Heart right ventricle (tissue), 16 donors: ENCODE measurements around the gene KCNJ6. TPM values are rescaled to one million over a fixed set of nuclear protein-coding genes. Genes with fewer than 3 reads are reported as not detected.

Source experiments
- ATAC-seq, 8 donors: fragments of 200-7000 bp; cut with Tn5 transposase; one replicate each; pipeline ENCODE4 v1.9.1; 2020; ENCODE audit warnings: mild to moderate bottlenecking in 8 of 8, moderate library complexity in 8 of 8, moderate number of reproducible peaks in 1 of 8
- DNase-seq, 2 donors: peaks; one replicate each; pipeline ENCODE4 v3.0.0-alpha.2; 2020
- H3K27ac ChIP-seq, 10 donors: fragments of 200-600 bp; sonication (generic) in 2 of 10; one replicate each; pipeline versions ENCODE4 v1.5.0 to v1.8.0; 2020 to 2022; ENCODE audit warnings: mild to moderate bottlenecking in 3 of 10
- H3K27me3 ChIP-seq, 7 donors: fragments of 200-600 bp; one replicate each; pipeline ENCODE4 v1.8.0; 2021 to 2022; ENCODE audit warnings: mild to moderate bottlenecking in 2 of 7
- H3K36me3 ChIP-seq, 9 donors: fragments of 200-600 bp; sonication (generic) in 1 of 9; one replicate each; pipeline versions ENCODE4 v1.5.0 to v1.8.0; 2020 to 2022; ENCODE audit warnings: mild to moderate bottlenecking in 2 of 9
- H3K4me1 ChIP-seq, 9 donors: fragments of 200-600 bp; sonication (generic) in 1 of 9; one replicate each; pipeline versions ENCODE4 v1.5.0 to v1.8.0; 2020 to 2022; ENCODE audit warnings: mild to moderate bottlenecking in 4 of 9
- H3K4me3 ChIP-seq, 10 donors: fragments of 200-600 bp; sonication (generic) in 2 of 10; one replicate each; pipeline versions ENCODE4 v1.5.0 to v1.8.0; 2020 to 2022; ENCODE audit warnings: mild to moderate bottlenecking in 7 of 10, moderate library complexity in 2 of 10
- H3K9me3 ChIP-seq, 11 donors: fragments of 200-600 bp in 10 of 11; sonication (generic) in 2 of 11; one replicate each; pipeline versions ENCODE4 v1.5.0 to v1.8.0; 2013 to 2022; ENCODE audit warnings: mild to moderate bottlenecking in 2 of 11, control low read depth in 1 of 11, moderate library complexity in 1 of 11
- WGBS, 2 donors: extraction: QIAGEN DNeasy Blood & Tissue Kit; methylation state at CpG; one replicate each; pipeline ENCODE4 v1.1.7; 2013; ENCODE audit warnings: inconsistent platforms in 1 of 2; 5-methylcytosine and 5-hydroxymethylcytosine counted together
- intact Hi-C, 10 donors: fragments of 100-400 bp; cut with DNase I; formaldehyde crosslinking; loops; one replicate each; pipeline versions ENCODE4 v1.11.1 to v1.14.2; 2022
- polyA plus RNA-seq, 2 donors: library from polyadenylated mRNA; stranded (reverse); fragments of 200-250 nt; gene quantifications; one replicate each; pipeline ENCODE4 v1.2.3, GENCODE V29; 2013
- total RNA-seq, 10 donors: library from RNA; stranded (reverse); fragmentation: NEBNext Ultra II Directional in 3 of 10; extraction: Animal tissue kit (Norgen Biotek cat#: 25700) in 3 of 10; gene quantifications; one replicate each; pipeline versions ENCODE4 v1.2.1 to v1.2.4, GENCODE V29; 2021 to 2023
- TF ChIP-seq, protein P1 (sequence below), 9 donors: fragments of 200-600 bp; sonication (generic) in 2 of 9; IDR thresholded peaks; one replicate each; pipeline versions ENCODE4 v1.5.0 to v1.8.0; 2021 to 2022; ENCODE audit warnings: antibody characterized with exemption in 9 of 9, mild to moderate bottlenecking in 5 of 9, moderate library complexity in 1 of 9
- donor health status: Arrhythmogenic right ventricular cardiomyopathy.
- donor health status: ischemic (EF 13 %, LVEDD 7.1; RV severe dilation, severe dysfunction).
- donor health status: healthy with polysubstance abuse.
- donor health status: DM: no; HTN: yes; CAD: no.
- donor health status: DM: no; HTN: no; CAD: no.
- donor health status: ischemic (EF 25% LVEDD 6.9; RV normal size, moderate dysfunction).
- donor health status: ischemic (EF 25% LVEDD 5.7; RV mildly dilated, moderate dysfunction).
- donor health status: healthy.
- donor health status: DM: yes; HTN: yes; CAD: no.
- donor health status: Ischemic cardiomyopathy.
- donor health status: ischemic (EF 35%, LVEDD 5.7; RV mildly dilated, moderate dysfunction).
- donor health status: nonischemic (EF 11% LVEDD 7.7; RV severe dilation, severe dysfunction).
- donor health status: DM: yes; HTN: yes; CAD: no.
- donor health status: PGD.
- donor health status: ischemic (EF 29% LVEDD 5.4; RV normal size, mild dysfunction).
- donor health status: nonischemic (EF 23%, LVEDD 6.1; RV moderate dilation, normal function).

The KCNJ6 gene
- total and polyA plus RNA-seq, 12 donors: not detected

DNA sequence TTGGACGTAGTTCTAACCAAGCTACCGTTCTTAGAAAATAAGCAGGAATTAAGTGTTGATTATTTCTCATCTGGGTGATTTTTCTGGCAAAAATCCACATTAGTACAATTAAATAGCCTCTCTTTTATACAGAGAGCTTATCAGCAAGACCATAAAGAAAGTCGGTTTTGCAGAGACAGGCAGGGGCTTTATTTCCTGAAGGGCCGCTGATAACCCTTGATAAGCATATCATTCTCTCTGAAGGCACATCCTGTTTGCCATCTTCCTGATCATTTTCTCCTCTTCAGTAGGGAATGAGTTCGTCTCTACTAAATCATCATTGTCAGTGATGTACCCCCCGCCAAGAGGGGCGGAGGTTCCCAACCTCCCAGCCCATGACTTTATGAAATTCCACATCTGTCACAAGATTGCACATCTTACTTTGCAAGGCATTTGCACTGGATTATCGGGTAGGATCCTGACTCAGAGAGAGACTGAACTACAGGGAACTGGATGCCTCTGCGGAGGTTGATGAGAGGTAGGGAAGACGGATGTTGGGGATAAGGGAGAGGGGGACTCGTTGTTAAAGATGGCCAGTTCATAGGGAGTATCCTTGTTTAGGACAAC lies 115.7 kb downstream of the KCNJ6 start:
- Histone ChIP-seq H3K9me3 (peaks cover 0 to 8% (median 0%) of the 10 kb centered on the region in 11 donors), H3K4me1 (no peaks in the 10 kb centered on the region), H3K36me3 (no peaks in the 10 kb centered on the region), H3K27ac (no peak overlapping the region), H3K27me3 (peaks cover 0 to 23% (median 15%) of the 10 kb centered on the region in 7 donors), H3K4me3 (no peak overlapping the region)
- intact Hi-C loops: no loop called here
- ATAC-seq: no peak
- WGBS, 2 donors: 42 to 46% methylated on average over 11 of the region's 11 CpGs
- TF ChIP-seq, protein P1, sequence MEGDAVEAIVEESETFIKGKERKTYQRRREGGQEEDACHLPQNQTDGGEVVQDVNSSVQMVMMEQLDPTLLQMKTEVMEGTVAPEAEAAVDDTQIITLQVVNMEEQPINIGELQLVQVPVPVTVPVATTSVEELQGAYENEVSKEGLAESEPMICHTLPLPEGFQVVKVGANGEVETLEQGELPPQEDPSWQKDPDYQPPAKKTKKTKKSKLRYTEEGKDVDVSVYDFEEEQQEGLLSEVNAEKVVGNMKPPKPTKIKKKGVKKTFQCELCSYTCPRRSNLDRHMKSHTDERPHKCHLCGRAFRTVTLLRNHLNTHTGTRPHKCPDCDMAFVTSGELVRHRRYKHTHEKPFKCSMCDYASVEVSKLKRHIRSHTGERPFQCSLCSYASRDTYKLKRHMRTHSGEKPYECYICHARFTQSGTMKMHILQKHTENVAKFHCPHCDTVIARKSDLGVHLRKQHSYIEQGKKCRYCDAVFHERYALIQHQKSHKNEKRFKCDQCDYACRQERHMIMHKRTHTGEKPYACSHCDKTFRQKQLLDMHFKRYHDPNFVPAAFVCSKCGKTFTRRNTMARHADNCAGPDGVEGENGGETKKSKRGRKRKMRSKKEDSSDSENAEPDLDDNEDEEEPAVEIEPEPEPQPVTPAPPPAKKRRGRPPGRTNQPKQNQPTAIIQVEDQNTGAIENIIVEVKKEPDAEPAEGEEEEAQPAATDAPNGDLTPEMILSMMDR (IDR thresholded peaks at IDR 0.05): no peak
- no peak for DNase-seq

GRCh38 chr21:37800057-37800455 lies 116.2 kb downstream of the KCNJ6 start:
- WGBS, 2 donors: 63 to 72% methylated on average over 2 of the region's 2 CpGs

GRCh38 chr21:37799211-37800056 lies 116.8 kb downstream of the KCNJ6 start:
- ATAC-seq (no peak), DNase-seq (no peak)
- Histone ChIP-seq H3K27ac (no peak overlapping the region), H3K4me3 (no peak overlapping the region), H3K9me3 (peaks cover 0 to 1% (median 0%) of the 10 kb centered on the region in 11 donors), H3K36me3 (no peaks in the 10 kb centered on the region), H3K4me1 (no peaks in the 10 kb centered on the region), H3K27me3 (peaks cover 0 to 23% (median 15%) of the 10 kb centered on the region in 7 donors)
- intact Hi-C loops: no loop called here
- WGBS, 2 donors: 29 to 36% methylated on average over 3 of the region's 3 CpGs
- TF ChIP-seq, protein P1 (IDR thresholded peaks at IDR 0.05): no peak

More at GRCh38 chr21:37800057-37800455, 116.2 kb downstream of the KCNJ6 start:
- H3K36me3 ChIP-seq: no peaks in the 10 kb centered on the region
- H3K27ac ChIP-seq: no peak overlapping the region
- H3K27me3 ChIP-seq: peaks cover 0 to 23% (median 15%) of the 10 kb centered on the region in 7 donors
- DNase-seq (no peak), ATAC-seq (no peak)
- no peak overlapping the region for H3K4me3 ChIP-seq
- peaks cover 0 to 8% (median 0%) of the 10 kb centered on the region in 11 donors for H3K9me3 ChIP-seq
- TF ChIP-seq, protein P1 (IDR thresholded peaks at IDR 0.05): no peak
- intact Hi-C loops: no loop called here
- no peaks in the 10 kb centered on the region for H3K4me1 ChIP-seq

DNA sequence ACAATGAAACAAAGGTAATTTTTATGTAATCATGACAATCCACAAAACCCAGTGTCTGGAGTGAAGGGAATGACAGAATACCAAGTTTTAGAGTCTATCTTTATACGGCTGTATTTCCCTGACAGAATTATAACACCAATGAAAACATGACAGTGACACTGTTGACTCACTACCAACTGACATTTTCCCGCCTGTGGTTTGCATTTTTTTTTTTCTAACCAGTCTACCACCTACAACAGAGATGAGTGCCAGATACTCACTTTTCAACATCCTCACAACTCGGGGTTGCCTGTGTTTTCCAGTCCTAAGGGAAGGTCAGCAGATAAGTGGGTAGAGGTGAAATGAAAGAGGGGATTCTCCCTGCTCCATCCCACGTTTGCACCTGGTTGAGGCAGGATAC lies 118.9 kb downstream of the KCNJ6 start:
- DNase-seq: no peak
- H3K9me3 ChIP-seq: no peaks in the 10 kb centered on the region
- H3K4me1 ChIP-seq: no peaks in the 10 kb centered on the region
- TF ChIP-seq, protein P1 (IDR thresholded peaks at IDR 0.05): no peak
- H3K27me3 ChIP-seq: peaks cover 0 to 18% (median 14%) of the 10 kb centered on the region in 7 donors
- no peak overlapping the region for H3K27ac ChIP-seq
- H3K36me3 ChIP-seq: no peaks in the 10 kb centered on the region
- no peak overlapping the region for H3K4me3 ChIP-seq
- WGBS, 2 donors: 68 to 76% methylated on average over 4 of the region's 4 CpGs
- intact Hi-C loops: no loop called here
- no peak for ATAC-seq
